ENCODE results near the gene SPAG17. TPM values are rescaled to one million over a fixed set of nuclear protein-coding genes. Genes with fewer than 3 reads are reported as not detected.

The SPAG17 gene
- total RNA-seq, 1 experiment from 2014 or later, result 0.52 TPM

GRCh38 chr1:118225471-118225870, 40.4 kb upstream of the SPAG17 start (continued):
- TF ChIP-seq AFF4 (CRISPR knock-in tag; IDR thresholded peaks at IDR 0.05; ENCODE audit: borderline replicate concordance) (no peak), ATF1 (CRISPR knock-in tag; IDR thresholded peaks at IDR 0.05) (no peak), SP1 (CRISPR knock-in tag; conservative IDR thresholded peaks at IDR 0.05) (no peak), JUN (CRISPR knock-in tag; IDR thresholded peaks at IDR 0.05) (no peak)

- peak; percentile 49 for TF ChIP-seq CTCF (IDR thresholded peaks at IDR 0.05)
- TF ChIP-seq SOX15 (CRISPR knock-in tag; IDR thresholded peaks at IDR 0.05), result no peak
- Mint-ChIP-seq H3K27ac (no peak overlapping the region), H3K36me3 (no peaks in the 10 kb centered on the region), H3K4me3 (no peak overlapping the region), H3K4me1 (peaks cover 3% of the 10 kb centered on the region), H3K27me3 (ENCODE audit: low read depth) (no peaks in the 10 kb centered on the region; the same call in 1 of the 2 replicates), H3K9me3 (peaks cover 10% of the 10 kb centered on the region)
- CTCF ChIA-PET, result interaction anchor here (0.6 to 1.4 kb wide), 19 partner anchors 13 to 826 kb away, joined by 3 to 11 read pairs (median 3); no protein-coding TSS in a partner anchor
- ATAC-seq, result peak; percentile 95
- DNase-seq (ENCODE audit: low spot score), result peak; percentile 64
- POLR2A ChIA-PET, result no interaction called here
These were observed 38.4 kb upstream of the SPAG17 start for GRCh38 chr1:118223426-118223825.

- Mint-ChIP-seq H3K4me1 (peaks cover 3% of the 10 kb centered on the region), H3K27ac (no peak overlapping the region), H3K4me3 (no peak overlapping the region), H3K36me3 (no peaks in the 10 kb centered on the region), H3K27me3 (ENCODE audit: low read depth) (no peaks in the 10 kb centered on the region; the same call in 1 of the 2 replicates), H3K9me3 (no peaks in the 10 kb centered on the region)
- CTCF ChIA-PET, result no interaction called here
- ATAC-seq (no peak), DNase-seq (ENCODE audit: low spot score) (no peak)
- TF ChIP-seq NR2C2 (CRISPR knock-in tag; IDR thresholded peaks at IDR 0.05) (no peak), ZNF219 (CRISPR knock-in tag; IDR thresholded peaks at IDR 0.05; ENCODE audit: borderline replicate concordance) (no peak)
- POLR2A ChIA-PET, result interaction anchor here (0.5 kb wide), 1 partner anchor 83 kb away, joined by 3 read pairs; no protein-coding TSS in a partner anchor
These were observed 34.4 kb upstream of the SPAG17 start for GRCh38 chr1:118219438-118219837.

GRCh38 chr1:118217141-118217838, 32.3 kb upstream of the SPAG17 start:
- Mint-ChIP-seq H3K27ac (no peak overlapping the region), H3K4me3 (no peak overlapping the region), H3K27me3 (ENCODE audit: low read depth) (no peaks in the 10 kb centered on the region), H3K36me3 (no peaks in the 10 kb centered on the region), H3K9me3 (peaks cover 1% of the 10 kb centered on the region; the same call in 1 of the 2 replicates), H3K4me1 (no peaks in the 10 kb centered on the region)
- CTCF ChIA-PET, result no interaction called here
- POLR2A ChIA-PET, result no interaction called here
- ATAC-seq (no peak), DNase-seq (ENCODE audit: low spot score) (no peak)
- no peak for TF ChIP-seq TP53 (CRISPR knock-in tag; IDR thresholded peaks at IDR 0.05)
- TF ChIP-seq MAX (CRISPR knock-in tag; IDR thresholded peaks at IDR 0.05), result no peak
- no peak for TF ChIP-seq ZNF423 (CRISPR knock-in tag; IDR thresholded peaks at IDR 0.05)
- TF ChIP-seq GRHL2 (CRISPR knock-in tag; IDR thresholded peaks at IDR 0.05; ENCODE audit: insufficient replicate concordance, severe bottlenecking), result no peak
- no peak for TF ChIP-seq FOXP4 (CRISPR knock-in tag; IDR thresholded peaks at IDR 0.05)
- TF ChIP-seq ATF6 (CRISPR knock-in tag; IDR thresholded peaks at IDR 0.05), result no peak
- TF ChIP-seq NR1H2 (CRISPR knock-in tag; IDR thresholded peaks at IDR 0.05), result no peak
- TF ChIP-seq ZNF396 (CRISPR knock-in tag; IDR thresholded peaks at IDR 0.05; ENCODE audit: borderline replicate concordance), result no peak
- TF ChIP-seq ZNF232 (CRISPR knock-in tag; IDR thresholded peaks at IDR 0.05), result no peak
- no peak for TF ChIP-seq HMGA2 (CRISPR knock-in tag; IDR thresholded peaks at IDR 0.05)
- no peak for TF ChIP-seq CBFB (CRISPR knock-in tag; IDR thresholded peaks at IDR 0.05; ENCODE audit: low read depth)
- no peak for TF ChIP-seq CREB1 (CRISPR knock-in tag; IDR thresholded peaks at IDR 0.05)

All from WTC11 (cell line).